ENCODE data around the gene SPAG16. TPM values are rescaled to one million over a fixed set of nuclear protein-coding genes. Genes with fewer than 3 reads are reported as not detected.

The SPAG16 gene
- total and polyA plus RNA-seq, 2 of the 13 experiments (the other 11 are each of a cell fraction or from before 2014, with no cell fraction given), result 9.6 to 26.5 TPM

DNA sequence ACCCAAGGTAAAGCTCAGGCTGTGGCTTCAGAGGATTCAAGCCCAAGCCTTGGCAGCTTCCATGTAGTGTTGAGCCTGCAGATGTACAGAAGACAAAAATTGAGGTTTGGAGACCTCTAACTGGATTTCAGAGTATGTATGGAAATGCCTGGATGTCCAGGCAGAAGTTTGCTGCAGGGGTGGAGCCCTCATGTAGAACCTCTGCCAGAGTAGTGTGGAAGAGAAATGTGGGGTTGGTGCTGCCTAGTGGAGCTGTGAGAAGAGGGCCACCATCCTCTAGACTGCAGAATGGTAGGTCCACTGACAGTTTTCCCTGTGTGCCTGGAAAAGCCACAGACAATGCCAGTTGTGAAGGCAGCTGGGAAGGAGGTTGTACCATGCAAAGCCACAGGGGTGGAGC, 239.9 kb downstream of the SPAG16 start (continued):
- no peak for TF ChIP-seq SNAPC4 (CRISPR knock-in tag; IDR thresholded peaks at IDR 0.05)
- no peak for TF ChIP-seq DPF2 (CRISPR knock-in tag; IDR thresholded peaks at IDR 0.05; ENCODE audit: borderline replicate concordance, low read depth)
- TF ChIP-seq ZNF10 (CRISPR knock-in tag; IDR thresholded peaks at IDR 0.05; ENCODE audit: borderline replicate concordance, low read depth), result no peak
- TF ChIP-seq, protein P1, sequence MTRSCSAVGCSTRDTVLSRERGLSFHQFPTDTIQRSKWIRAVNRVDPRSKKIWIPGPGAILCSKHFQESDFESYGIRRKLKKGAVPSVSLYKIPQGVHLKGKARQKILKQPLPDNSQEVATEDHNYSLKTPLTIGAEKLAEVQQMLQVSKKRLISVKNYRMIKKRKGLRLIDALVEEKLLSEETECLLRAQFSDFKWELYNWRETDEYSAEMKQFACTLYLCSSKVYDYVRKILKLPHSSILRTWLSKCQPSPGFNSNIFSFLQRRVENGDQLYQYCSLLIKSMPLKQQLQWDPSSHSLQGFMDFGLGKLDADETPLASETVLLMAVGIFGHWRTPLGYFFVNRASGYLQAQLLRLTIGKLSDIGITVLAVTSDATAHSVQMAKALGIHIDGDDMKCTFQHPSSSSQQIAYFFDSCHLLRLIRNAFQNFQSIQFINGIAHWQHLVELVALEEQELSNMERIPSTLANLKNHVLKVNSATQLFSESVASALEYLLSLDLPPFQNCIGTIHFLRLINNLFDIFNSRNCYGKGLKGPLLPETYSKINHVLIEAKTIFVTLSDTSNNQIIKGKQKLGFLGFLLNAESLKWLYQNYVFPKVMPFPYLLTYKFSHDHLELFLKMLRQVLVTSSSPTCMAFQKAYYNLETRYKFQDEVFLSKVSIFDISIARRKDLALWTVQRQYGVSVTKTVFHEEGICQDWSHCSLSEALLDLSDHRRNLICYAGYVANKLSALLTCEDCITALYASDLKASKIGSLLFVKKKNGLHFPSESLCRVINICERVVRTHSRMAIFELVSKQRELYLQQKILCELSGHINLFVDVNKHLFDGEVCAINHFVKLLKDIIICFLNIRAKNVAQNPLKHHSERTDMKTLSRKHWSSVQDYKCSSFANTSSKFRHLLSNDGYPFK (CRISPR knock-in tag; IDR thresholded peaks at IDR 0.05; ENCODE audit: borderline replicate concordance), result no peak
- TF ChIP-seq ZFP90 (CRISPR knock-in tag; IDR thresholded peaks at IDR 0.05; ENCODE audit: borderline replicate concordance), result no peak
- TF ChIP-seq, protein P2, sequence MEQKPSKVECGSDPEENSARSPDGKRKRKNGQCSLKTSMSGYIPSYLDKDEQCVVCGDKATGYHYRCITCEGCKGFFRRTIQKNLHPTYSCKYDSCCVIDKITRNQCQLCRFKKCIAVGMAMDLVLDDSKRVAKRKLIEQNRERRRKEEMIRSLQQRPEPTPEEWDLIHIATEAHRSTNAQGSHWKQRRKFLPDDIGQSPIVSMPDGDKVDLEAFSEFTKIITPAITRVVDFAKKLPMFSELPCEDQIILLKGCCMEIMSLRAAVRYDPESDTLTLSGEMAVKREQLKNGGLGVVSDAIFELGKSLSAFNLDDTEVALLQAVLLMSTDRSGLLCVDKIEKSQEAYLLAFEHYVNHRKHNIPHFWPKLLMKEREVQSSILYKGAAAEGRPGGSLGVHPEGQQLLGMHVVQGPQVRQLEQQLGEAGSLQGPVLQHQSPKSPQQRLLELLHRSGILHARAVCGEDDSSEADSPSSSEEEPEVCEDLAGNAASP (CRISPR knock-in tag; IDR thresholded peaks at IDR 0.05; ENCODE audit: borderline replicate concordance), result no peak
- TF ChIP-seq CENPX (CRISPR knock-in tag; IDR thresholded peaks at IDR 0.05), result no peak
- no peak for TF ChIP-seq NR2F6 (IDR thresholded peaks at IDR 0.05)
- TF ChIP-seq NR2F6 (CRISPR knock-in tag; IDR thresholded peaks at IDR 0.05), result no peak
